PC-3 (cell line): ENCODE data around the gene RNF182.

Source experiments
- CTCF ChIP-seq: fragments of 300-600 bp; sonication (generic); conservative IDR thresholded peaks from 2 replicates; pipeline ENCODE4 v1.5.1; 2017; ENCODE audit warnings: antibody characterized with exemption, low read depth, mild to moderate bottlenecking, low read length
- EZH2phosphoT487 ChIP-seq: fragments of 300-600 bp; sonication (generic); IDR thresholded peaks from 2 replicates; pipeline ENCODE4 v1.6.1; 2018; ENCODE audit warnings: mild to moderate bottlenecking, antibody characterized with exemption, low read length, borderline replicate concordance

- TF ChIP-seq CTCF = no peak
- TF ChIP-seq EZH2phosphoT487 = no peak
Measured at GRCh38 chr6:14017626-14018475, 93.1 kb downstream of the RNF182 start.
